NT2/D1 (cell line): ENCODE measurements around the gene SHISAL2A.

Source experiments
- YY1 ChIP-seq: IDR thresholded peaks from 2 replicates; pipeline ENCODE4 v1.6.1; 2011; ENCODE audit not compliant: insufficient read length, insufficient read depth
- ZNF274 ChIP-seq: IDR thresholded peaks from 2 replicates; pipeline ENCODE4 v1.6.1; 2011; ENCODE audit warnings: mild to moderate bottlenecking, low read depth, low read length

GRCh38 chr1:52680353-52680752 lies 47.4 kb downstream of the SHISAL2A start:
- TF ChIP-seq YY1 (no peak), ZNF274 (no peak)
